GM10847 (cell line): Measurements from ENCODE around the gene ZNF791.

Experiments
- POLR2A ChIP-seq: IDR thresholded peaks from 2 replicates; pipeline ENCODE4 v1.6.1; 2011; ENCODE audit not compliant: insufficient read length; ENCODE audit errors: extremely low read depth

Gene ZNF791

GRCh38 chr19:12657966-12658365 is 47.2 kb downstream of the ZNF791 start:
- TF ChIP-seq POLR2A, result no peak

- TF ChIP-seq POLR2A, result no peak
Measured at GRCh38 chr19:12660980-12661379, 50.3 kb downstream of the ZNF791 start.

- no peak for TF ChIP-seq POLR2A
Measured at GRCh38 chr19:12664406-12665280, 53.9 kb downstream of the ZNF791 start.

GRCh38 chr19:12665281-12665573 is 54.5 kb downstream of the ZNF791 start:
- TF ChIP-seq POLR2A, result no peak

GRCh38 chr19:12665671-12666264 is 55.0 kb downstream of the ZNF791 start:
- no peak for TF ChIP-seq POLR2A

GRCh38 chr19:12666265-12667048 is 55.7 kb downstream of the ZNF791 start, which contains the start of the genes MAN2B1 and WDR83:
MAN2B1 (minus strand) TSS chr19:12666742; CDS start chr19:12666701, 41 bp downstream.
WDR83 (plus strand) TSS chr19:12666807; CDS start chr19:12669791, 2,984 bp downstream.
- peak; percentile 40 for TF ChIP-seq POLR2A

- TF ChIP-seq POLR2A, result no peak
Measured at GRCh38 chr19:12667731-12668302, 57.1 kb downstream of the ZNF791 start.

GRCh38 chr19:12668346-12668745 is 57.6 kb downstream of the ZNF791 start:
- no peak for TF ChIP-seq POLR2A

- no peak for TF ChIP-seq POLR2A
Measured at GRCh38 chr19:12668932-12669269, 58.2 kb downstream of the ZNF791 start.

- TF ChIP-seq POLR2A, result peak; percentile 61
Measured at GRCh38 chr19:12669270-12670158, 58.8 kb downstream of the ZNF791 start.

- TF ChIP-seq POLR2A, result no peak
Measured at GRCh38 chr19:12670159-12670928, 59.6 kb downstream of the ZNF791 start.

GRCh38 chr19:12672744-12673143 is 62.0 kb downstream of the ZNF791 start:
- no peak for TF ChIP-seq POLR2A

GRCh38 chr19:12675399-12675798 is 64.7 kb downstream of the ZNF791 start:
- TF ChIP-seq POLR2A, result no peak

- TF ChIP-seq POLR2A, result no peak
Measured at GRCh38 chr19:12675940-12676339, 65.2 kb downstream of the ZNF791 start.
